ENCODE measurements around the gene ZKSCAN4. TPM values are rescaled to one million over a fixed set of nuclear protein-coding genes. Genes with fewer than 3 reads are reported as not detected.
A peak's percentile ranks its signal among the peaks of the same experiment; 100 is the strongest.

The ZKSCAN4 gene
- 1 to 10 TPM; 1.7 to 5.4 (median 4.4) TPM for total RNA-seq

- DNase-seq (ENCODE audit: extremely low spot score) = no peak
- intact Hi-C loops (cut with DNase I) = no loop called here
- Histone ChIP-seq H3K9me3 (no peaks in the 10 kb centered on the region), H3K4me3 (peak within 1 kb of the TSS; percentile 80 to 87 (median 84)), H3K36me3 (peaks cover 9 to 22% (median 19%) of the 10 kb centered on the region in 4 donors), H3K27ac (replicated peaks in 1 of 4) (peak within 1 kb of the TSS; percentile 59 to 67 (median 62)), H3K4me1 (peaks cover 17 to 33% (median 25%) of the 10 kb centered on the region in 4 donors), H3K27me3 (no peaks in the 10 kb centered on the region)
- 8% methylated on average over 14 of the region's 14 CpGs for WGBS
- TF ChIP-seq POLR2AphosphoS5 (IDR thresholded peaks at IDR 0.05) (peak; percentile 49 to 78), EP300 (IDR thresholded peaks at IDR 0.05) (no peak)
These were observed at the start of gene ZKSCAN4 for GRCh38 chr6:28252009-28252975. TSS of gene ZKSCAN4 (minus strand) at chr6:28252269. CDS start at chr6:28251980, 289 bp downstream.

- TF ChIP-seq POLR2AphosphoS5 (IDR thresholded peaks at IDR 0.05) (no peak), POLR2A (IDR thresholded peaks at IDR 0.05; ENCODE audit: low read depth) (no peak), CTCF (IDR thresholded peaks at IDR 0.05) (no peak), EP300 (IDR thresholded peaks at IDR 0.05) (no peak)
- Histone ChIP-seq H3K27me3 (no peaks in the 10 kb centered on the region), H3K4me1 (no peaks in the 10 kb centered on the region), H3K27ac (replicated peaks in 1 of 4) (no peak overlapping the region), H3K36me3 (peaks cover 15 to 71% (median 40%) of the 10 kb centered on the region in 4 donors), H3K4me3 (no peak overlapping the region), H3K9me3 (no peaks in the 10 kb centered on the region)
- DNase-seq (ENCODE audit: extremely low spot score) = no peak
- 92% methylated on average over 7 of the region's 7 CpGs for WGBS
- intact Hi-C loops (cut with DNase I) = no loop called here
These were observed 44.5 kb upstream of the ZKSCAN4 start for GRCh38 chr6:28296520-28297060.

- peaks cover 6 to 60% (median 30%) of the 10 kb centered on the region in 4 donors for H3K36me3 ChIP-seq
- H3K4me3 ChIP-seq = no peak overlapping the region
- H3K4me1 ChIP-seq = no peaks in the 10 kb centered on the region
- 94% methylated on average over 5 of the region's 5 CpGs for WGBS
- no peaks in the 10 kb centered on the region for H3K9me3 ChIP-seq
- H3K27me3 ChIP-seq = no peaks in the 10 kb centered on the region
- no peak overlapping the region for H3K27ac ChIP-seq (replicated peaks in 1 of 4)
- intact Hi-C loops (cut with DNase I) = no loop called here
- TF ChIP-seq POLR2AphosphoS5 (IDR thresholded peaks at IDR 0.05) (no peak), CTCF (IDR thresholded peaks at IDR 0.05) (no peak), POLR2A (IDR thresholded peaks at IDR 0.05; ENCODE audit: low read depth) (no peak), EP300 (IDR thresholded peaks at IDR 0.05) (no peak)
- no peak for DNase-seq (ENCODE audit: extremely low spot score)
These were observed 43.3 kb upstream of the ZKSCAN4 start for GRCh38 chr6:28295326-28295725.

GRCh38 chr6:28291573-28291972 is 39.5 kb upstream of the ZKSCAN4 start:
- Histone ChIP-seq H3K27ac (replicated peaks in 1 of 4) (no peak overlapping the region), H3K27me3 (no peaks in the 10 kb centered on the region), H3K9me3 (no peaks in the 10 kb centered on the region), H3K36me3 (peaks cover 21 to 64% (median 34%) of the 10 kb centered on the region in 4 donors), H3K4me3 (no peak overlapping the region), H3K4me1 (no peaks in the 10 kb centered on the region)
- DNase-seq (ENCODE audit: extremely low spot score) = no peak
- intact Hi-C loops (cut with DNase I) = no loop called here
- TF ChIP-seq POLR2A (IDR thresholded peaks at IDR 0.05; ENCODE audit: low read depth) = no peak
- no peak for TF ChIP-seq CTCF (IDR thresholded peaks at IDR 0.05)
- TF ChIP-seq EP300 (IDR thresholded peaks at IDR 0.05) = no peak
- TF ChIP-seq POLR2AphosphoS5 (IDR thresholded peaks at IDR 0.05) = no peak

- Histone ChIP-seq H3K27ac (replicated peaks in 1 of 4) (no peak overlapping the region), H3K4me3 (peak overlapping the region in 1 of 4 donors; percentile 76), H3K36me3 (peaks cover 12 to 44% (median 38%) of the 10 kb centered on the region in 4 donors), H3K4me1 (peaks cover 6 to 17% (median 14%) of the 10 kb centered on the region in 4 donors), H3K27me3 (no peaks in the 10 kb centered on the region), H3K9me3 (peaks cover 0 to 6% (median 0%) of the 10 kb centered on the region in 4 donors)
- no peak for DNase-seq (ENCODE audit: extremely low spot score)
- intact Hi-C loops (cut with DNase I) = loop anchor here (5.0 kb wide), 1 partner anchor 49 kb away; no protein-coding TSS in a partner anchor
- WGBS = 100% methylated on average over 2 of the region's 2 CpGs
- no peak for TF ChIP-seq POLR2AphosphoS5 (IDR thresholded peaks at IDR 0.05)
- TF ChIP-seq EP300 (IDR thresholded peaks at IDR 0.05) = no peak
- TF ChIP-seq CTCF (IDR thresholded peaks at IDR 0.05) = no peak
- TF ChIP-seq POLR2A (IDR thresholded peaks at IDR 0.05; ENCODE audit: low read depth) = no peak
These were observed 30.9 kb upstream of the ZKSCAN4 start for GRCh38 chr6:28282926-28283325.
